NCI-H510A (cell line): ENCODE data around the gene AGER.
A peak's percentile ranks its signal among the peaks of the same experiment; 100 is the strongest.
"Not testable (repeated sequence)": the region's sequence is repeated elsewhere in the genome, so short reads cannot be mapped to it uniquely, and the experiment has no call there.

Experiments used
- DNase-seq: peaks from one replicate; lab custom pipeline; 2025; lab: John Stamatoyannopoulos, UW

The AGER gene

GRCh38 chr6:32186151-32186840 is 2.2 kb upstream of the AGER start:
- not testable (repeated sequence) for DNase-seq

GRCh38 chr6:32185681-32186131 is 1.7 kb upstream of the AGER start:
- peak; percentile 43 for DNase-seq

- DNase-seq: no peak
These were observed 470 bp downstream of the AGER start for GRCh38 chr6:32183483-32184083.

GRCh38 chr6:32183030-32183429 is 1.0 kb downstream of the AGER start:
- DNase-seq: no peak

GRCh38 chr6:32182555-32182981 is 1.5 kb downstream of the AGER start:
- no peak for DNase-seq

GRCh38 chr6:32181915-32182529 is 2.0 kb downstream of the AGER start:
- no peak for DNase-seq

GRCh38 chr6:32181148-32181702 is 2.8 kb downstream of the AGER start:
- DNase-seq: no peak

- DNase-seq: no peak
These were observed 4.2 kb downstream of the AGER start for GRCh38 chr6:32179766-32180405.

GRCh38 chr6:32178547-32179440 is 5.3 kb downstream of the AGER start:
- no peak for DNase-seq

GRCh38 chr6:32177788-32178546 is 6.1 kb downstream of the AGER start, which contains the start of gene RNF5:
Gene RNF5, plus strand, starts transcription at chr6:32178405. Its CDS starts 107 bp downstream, at chr6:32178512.
- DNase-seq: peak; percentile 99

- peak; percentile 81 for DNase-seq
These were observed 6.8 kb downstream of the AGER start for GRCh38 chr6:32177183-32177787.

- DNase-seq: peak; percentile 54
These were observed 7.4 kb downstream of the AGER start for GRCh38 chr6:32176476-32177182.

- DNase-seq: peak; percentile 91
These were observed 8.2 kb downstream of the AGER start, which contains the start of gene AGPAT1 for GRCh38 chr6:32175711-32176475. Gene AGPAT1, minus strand, starts transcription at chr6:32176084. Its CDS starts 4,588 bp downstream, at chr6:32171496.

- no peak for DNase-seq
These were observed 8.7 kb downstream of the AGER start for GRCh38 chr6:32175322-32175710.

- no peak for DNase-seq
These were observed 9.6 kb downstream of the AGER start for GRCh38 chr6:32174416-32174815.

- DNase-seq: no peak
These were observed 10.9 kb downstream of the AGER start for GRCh38 chr6:32173051-32173727.

- DNase-seq: no peak
These were observed 12.8 kb downstream of the AGER start for GRCh38 chr6:32171234-32171633.

- DNase-seq: no peak
These were observed 13.8 kb downstream of the AGER start for GRCh38 chr6:32170294-32170693.
